Measurements from ENCODE around the gene CYBB.
"Not testable (repeated sequence)": the region's sequence is repeated elsewhere in the genome, so short reads cannot be mapped to it uniquely, and the experiment has no call there.

CYBB gene

GRCh38 chrX:37779857-37780256, at the start of gene CYBB:
Gene CYBB, plus strand, starts transcription at chrX:37780059. Its CDS starts 19 bp downstream, at chrX:37780078.
- DNase-seq = no peak

- no peak for DNase-seq
Measured at GRCh38 chrX:37745354-37745753, 34.5 kb upstream of the CYBB start.

- DNase-seq = no peak
Measured at GRCh38 chrX:37745835-37746217, 34.0 kb upstream of the CYBB start.

- DNase-seq = peak; percentile 88
Measured at GRCh38 chrX:37746218-37746941, 33.5 kb upstream of the CYBB start.

DNA sequence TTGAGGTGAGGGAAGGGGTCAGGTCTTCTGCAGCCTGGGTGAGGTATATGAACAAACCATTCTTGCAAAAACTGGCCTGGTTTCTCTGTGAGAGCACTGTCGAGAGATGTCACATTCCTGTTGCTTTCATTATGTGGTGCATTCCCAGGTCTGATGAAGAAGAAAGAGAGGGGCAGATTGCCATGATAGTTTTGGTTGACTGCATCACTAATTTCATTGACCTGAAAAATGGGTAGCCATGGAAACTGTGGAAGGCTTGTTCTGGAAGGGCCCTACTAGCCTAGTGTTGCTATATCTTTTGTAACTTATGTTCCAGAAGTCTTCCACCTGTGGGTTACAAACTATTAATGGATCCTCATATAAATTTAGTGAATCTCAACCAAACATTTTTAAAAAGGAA, 32.9 kb upstream of the CYBB start:
- no peak for DNase-seq

GRCh38 chrX:37752281-37752680, 27.6 kb upstream of the CYBB start:
- no peak for DNase-seq

- peak; percentile 38 for DNase-seq
Measured at GRCh38 chrX:37752936-37753335, 26.9 kb upstream of the CYBB start.

DNA sequence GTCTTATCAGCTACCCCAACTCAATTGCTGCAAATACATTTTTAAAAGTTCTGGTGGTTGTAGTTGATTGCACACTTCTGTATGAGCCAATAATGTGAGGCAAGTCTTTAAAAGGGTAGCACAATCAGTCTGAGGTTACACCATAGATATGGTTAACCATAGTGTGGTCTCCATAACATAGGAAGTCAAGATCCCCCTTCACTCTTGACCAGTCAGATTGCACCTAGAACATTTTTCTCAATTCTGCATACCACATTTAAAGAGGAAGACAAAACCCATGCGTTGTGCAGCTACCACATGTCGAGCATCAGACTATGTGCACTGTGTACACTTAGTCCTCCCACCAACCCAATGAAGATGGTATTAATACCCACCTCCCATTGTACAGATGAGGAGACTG, 26.5 kb upstream of the CYBB start:
- peak; percentile 84 for DNase-seq

DNA sequence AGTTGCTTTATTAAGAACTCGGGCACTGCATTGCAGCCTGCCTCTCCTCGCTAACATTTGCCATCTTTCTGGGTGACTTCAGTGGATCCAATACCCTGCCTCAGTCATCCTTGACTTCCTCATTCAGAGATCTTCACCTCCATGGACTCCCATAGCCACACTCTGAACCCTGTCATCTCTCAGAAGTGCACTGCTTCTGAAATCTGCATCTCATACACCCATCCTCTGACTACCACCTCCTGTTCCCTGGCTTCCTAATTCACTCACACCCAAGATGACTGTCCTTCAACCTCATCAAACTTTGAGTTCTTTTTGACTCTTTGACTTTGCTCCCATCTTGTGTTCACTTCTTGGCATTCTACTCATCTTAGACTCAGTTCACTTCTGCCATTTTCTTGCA, 25.3 kb upstream of the CYBB start:
- no peak for DNase-seq

DNA sequence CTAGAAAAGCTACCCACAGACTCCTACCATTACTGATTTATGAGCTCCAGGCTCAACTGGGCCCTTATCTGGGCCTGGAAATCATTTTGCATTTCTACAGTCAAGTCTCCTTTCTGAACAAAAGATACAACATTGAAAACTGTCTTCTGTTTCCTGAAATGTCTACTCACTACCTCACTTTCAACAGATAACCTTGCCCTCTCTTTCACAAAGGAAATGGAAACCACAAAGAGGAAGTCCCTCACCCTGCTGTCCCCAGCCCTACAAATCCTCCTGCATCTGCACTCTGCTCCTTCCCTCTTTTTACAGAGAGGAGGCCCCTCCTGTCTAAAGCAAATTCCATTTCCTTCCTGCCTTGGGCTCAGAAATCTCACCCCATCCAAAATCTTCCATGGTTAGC, 24.8 kb upstream of the CYBB start:
- DNase-seq = peak; percentile 81

- DNase-seq = no peak
Measured at GRCh38 chrX:37757082-37757481, 22.8 kb upstream of the CYBB start.

GRCh38 chrX:37759351-37759750, 20.5 kb upstream of the CYBB start:
- DNase-seq = no peak

DNA sequence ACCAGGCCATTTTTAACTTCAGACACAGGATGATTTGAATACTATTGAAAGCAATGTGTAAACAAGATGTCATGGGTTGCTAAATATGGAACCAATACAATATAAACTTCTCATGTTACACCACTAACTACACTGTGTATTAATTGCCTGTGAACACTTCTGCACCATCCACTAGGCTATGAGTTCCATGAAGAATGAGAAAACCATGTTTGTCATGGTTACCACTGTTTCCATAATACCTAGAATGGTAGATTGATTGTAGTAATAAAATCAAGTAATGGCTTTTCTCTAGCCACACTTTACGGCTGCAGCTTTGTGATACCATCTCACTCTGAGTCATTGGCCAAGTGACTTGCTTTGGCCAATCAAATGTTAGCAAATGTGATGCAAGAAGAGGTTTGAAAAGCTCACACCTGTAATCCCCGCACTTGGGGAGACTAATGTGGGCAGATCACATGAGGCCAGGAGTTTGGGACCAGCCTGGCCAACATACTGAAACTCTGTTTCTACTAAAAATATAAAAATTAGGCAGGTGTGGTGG, 19.9 kb upstream of the CYBB start:
- no peak for DNase-seq

DNA sequence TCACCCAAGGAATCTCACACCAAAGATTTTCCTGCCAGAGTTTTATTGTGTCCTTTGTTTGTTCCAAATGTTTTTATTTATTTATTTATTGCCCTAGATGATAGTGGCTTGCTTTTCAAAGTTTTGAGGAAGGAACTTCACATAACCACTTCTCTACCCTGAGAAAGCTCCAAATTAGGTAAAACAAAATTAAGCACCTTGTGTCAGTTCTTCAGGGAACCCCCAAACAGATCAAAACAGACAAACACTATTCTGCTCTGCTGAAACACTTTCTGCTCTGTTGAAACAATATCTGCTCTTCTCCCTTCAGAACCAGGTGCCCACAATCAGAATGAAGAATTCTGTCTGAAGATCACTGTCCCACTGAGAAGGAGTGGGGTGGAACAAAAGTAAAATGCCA, 16.5 kb upstream of the CYBB start:
- no peak for DNase-seq

- DNase-seq = no peak
Measured at GRCh38 chrX:37765507-37765906, 14.4 kb upstream of the CYBB start.

GRCh38 chrX:37767430-37767829, 12.4 kb upstream of the CYBB start:
- DNase-seq = no peak

GRCh38 chrX:37768866-37769265, 11.0 kb upstream of the CYBB start:
- DNase-seq = not testable (repeated sequence)

DNA sequence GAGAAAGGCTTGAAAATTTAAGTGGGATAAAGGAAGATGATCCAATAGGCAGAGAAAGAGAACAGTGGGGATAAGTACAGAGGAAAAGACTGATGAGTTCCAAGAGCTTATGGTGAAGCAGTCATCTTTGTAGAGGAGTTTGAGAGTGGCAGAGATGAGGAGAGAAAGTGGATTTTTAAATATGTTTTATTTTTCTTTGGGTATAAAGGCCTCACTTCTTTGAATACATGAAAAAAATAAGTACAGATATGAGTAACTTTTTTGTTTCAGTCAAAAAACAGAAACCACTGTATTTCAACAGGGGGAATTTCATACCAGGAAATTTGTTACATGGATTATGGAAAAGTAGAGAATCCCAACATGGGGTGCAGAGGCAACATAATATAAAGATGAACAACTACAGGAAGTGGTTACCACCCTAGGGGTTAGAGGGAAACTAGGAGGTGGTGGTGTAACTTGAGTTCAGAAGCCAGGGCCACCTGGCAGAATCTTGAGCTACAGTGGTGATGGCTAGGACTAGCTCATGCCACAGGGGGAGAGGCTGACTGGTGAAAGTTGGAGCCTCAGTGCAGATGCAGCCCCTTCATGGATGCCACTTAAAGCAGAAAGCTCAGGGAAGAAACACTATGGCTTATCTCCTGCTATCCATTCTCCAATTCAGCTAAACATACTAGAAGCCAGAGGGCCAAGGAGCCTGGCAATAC, 3.4 kb upstream of the CYBB start:
- DNase-seq = no peak

- DNase-seq = no peak
Measured at GRCh38 chrX:37776987-37777325, 2.9 kb upstream of the CYBB start.

DNA sequence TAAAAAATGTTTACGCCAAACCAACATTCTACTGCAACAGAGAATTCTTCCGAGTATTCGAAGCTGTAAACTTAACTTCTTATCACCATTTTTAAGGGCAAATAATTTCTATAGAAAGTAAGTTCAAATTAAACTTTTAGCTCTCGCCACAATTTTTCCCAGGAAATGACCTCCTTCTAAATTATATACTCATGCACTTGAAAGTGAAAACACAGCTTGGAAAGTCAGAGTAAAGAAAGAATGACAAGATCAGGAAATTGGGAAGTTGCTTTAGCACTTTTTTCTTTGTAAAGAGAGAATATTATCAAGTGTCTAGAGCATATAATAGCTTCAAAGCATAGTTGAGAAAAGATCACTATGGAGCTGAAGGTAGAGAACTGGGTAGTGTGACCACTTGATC, 1.2 kb downstream of the CYBB start:
- DNase-seq = no peak

DNA sequence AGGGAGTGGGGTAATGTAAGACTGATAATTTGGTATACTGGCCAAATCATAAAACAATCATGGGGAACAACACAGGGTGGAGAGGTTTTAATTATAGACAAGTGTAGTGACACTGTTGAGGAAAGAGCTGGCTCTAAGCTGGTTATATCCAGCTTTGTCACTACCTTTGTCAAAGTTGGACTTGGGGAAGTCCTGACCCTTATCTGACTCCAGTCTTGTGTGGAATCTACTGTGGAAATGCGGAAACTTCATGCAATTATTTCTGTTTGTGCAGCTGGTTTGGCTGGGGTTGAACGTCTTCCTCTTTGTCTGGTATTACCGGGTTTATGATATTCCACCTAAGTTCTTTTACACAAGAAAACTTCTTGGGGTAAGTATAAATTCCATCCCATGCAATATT, 2.0 kb downstream of the CYBB start:
- no peak for DNase-seq

- no peak for DNase-seq
Measured at GRCh38 chrX:37782359-37782758, 2.5 kb downstream of the CYBB start.

DNA sequence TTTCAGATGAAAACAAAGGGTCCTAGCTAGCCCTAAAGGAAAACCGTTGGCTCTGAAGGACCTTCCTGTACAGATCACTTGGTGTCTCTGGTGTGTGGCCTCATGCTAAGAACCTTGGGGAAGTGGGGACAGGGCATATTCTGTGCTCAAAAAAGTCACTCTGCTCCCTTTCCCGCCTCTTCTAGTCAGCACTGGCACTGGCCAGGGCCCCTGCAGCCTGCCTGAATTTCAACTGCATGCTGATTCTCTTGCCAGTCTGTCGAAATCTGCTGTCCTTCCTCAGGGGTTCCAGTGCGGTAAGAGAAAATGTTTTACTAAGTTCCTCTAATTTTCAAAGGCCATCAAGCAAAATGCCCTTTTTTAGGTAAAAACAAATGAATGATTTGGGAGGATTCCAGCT, 3.4 kb downstream of the CYBB start:
- peak; percentile 3 for DNase-seq

DNA sequence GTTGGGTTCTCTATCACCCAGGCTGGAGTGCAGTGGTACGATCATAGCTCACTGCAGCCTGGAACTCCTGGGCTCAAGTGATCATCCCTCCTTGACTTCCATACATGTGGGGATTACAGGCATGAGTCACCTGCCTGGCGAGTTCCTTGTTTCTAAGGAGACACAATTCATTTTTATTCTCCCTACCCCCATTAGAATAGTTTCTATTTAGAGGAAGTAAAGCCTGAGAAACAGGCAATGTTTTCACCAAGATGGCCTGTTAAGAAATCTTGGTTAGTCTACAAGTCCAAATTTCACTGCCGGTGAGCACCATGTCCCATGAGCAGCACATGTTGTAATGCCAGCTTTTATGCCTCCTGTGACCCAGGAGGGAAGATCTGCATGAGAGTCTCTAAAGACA, 5.7 kb downstream of the CYBB start:
- peak; percentile 62 for DNase-seq

Measured in SIG-M5 (cell line).